GM18868 (cell line): Measurements from ENCODE around the gene MICB.
"Not testable (repeated sequence)": the region's sequence is repeated elsewhere in the genome, so short reads cannot be mapped to it uniquely, and the experiment has no call there.

ENCODE experiments used
- ATAC-seq: cut with Tn5 transposase; IDR thresholded peaks from one replicate; pipeline ENCODE4 v1.9.1; 2021; ENCODE audit warnings: mild to moderate bottlenecking, moderate library complexity; ENCODE audit not compliant: unreplicated experiment

Gene MICB

GRCh38 chr6:31497531-31498476 is at the start of gene MICB:
MICB (plus strand) TSS chr6:31498145; CDS start chr6:31498194, 49 bp downstream.
- peak; percentile 55 for ATAC-seq

- no peak for ATAC-seq
These were observed 47.2 kb upstream of the MICB start for GRCh38 chr6:31450751-31451150.

GRCh38 chr6:31452859-31453258 is 45.1 kb upstream of the MICB start:
- ATAC-seq = no peak

GRCh38 chr6:31453259-31453658 is 44.7 kb upstream of the MICB start:
- no peak for ATAC-seq

- ATAC-seq = not testable (repeated sequence)
These were observed 38.1 kb upstream of the MICB start for GRCh38 chr6:31459864-31460263.

GRCh38 chr6:31460361-31461025 is 37.5 kb upstream of the MICB start:
- no peak for ATAC-seq

- no peak for ATAC-seq
These were observed 35.6 kb upstream of the MICB start for GRCh38 chr6:31462026-31462963.

GRCh38 chr6:31462964-31463870 is 34.7 kb upstream of the MICB start:
- ATAC-seq = peak; percentile 88

GRCh38 chr6:31464252-31465184 is 33.4 kb upstream of the MICB start:
- no peak for ATAC-seq

- ATAC-seq = no peak
These were observed 32.8 kb upstream of the MICB start for GRCh38 chr6:31465185-31465536.

GRCh38 chr6:31465718-31466117 is 32.2 kb upstream of the MICB start:
- no peak for ATAC-seq

GRCh38 chr6:31466466-31466865 is 31.5 kb upstream of the MICB start:
- ATAC-seq = no peak

- no peak for ATAC-seq
These were observed 30.8 kb upstream of the MICB start for GRCh38 chr6:31467151-31467550.

- ATAC-seq = no peak
These were observed 29.6 kb upstream of the MICB start for GRCh38 chr6:31468311-31468710.

- ATAC-seq = no peak
These were observed 27.1 kb upstream of the MICB start for GRCh38 chr6:31470801-31471200.

- ATAC-seq = no peak
These were observed 26.2 kb upstream of the MICB start for GRCh38 chr6:31471711-31472110.

GRCh38 chr6:31472259-31472658 is 25.7 kb upstream of the MICB start:
- ATAC-seq = no peak

- ATAC-seq = no peak
These were observed 24.7 kb upstream of the MICB start for GRCh38 chr6:31473244-31473643.
